Adipocyte (in vitro differentiated cells): Measurements from ENCODE around the gene KANK2.
A peak's percentile ranks its signal among the peaks of the same experiment; 100 is the strongest.
"Not testable (repeated sequence)": the region's sequence is repeated elsewhere in the genome, so short reads cannot be mapped to it uniquely, and the experiment has no call there.

Experiments used
- DNase-seq: peaks from one replicate; pipeline ENCODE4 v3.0.0-alpha.2; 2015; ENCODE audit warnings: low read depth
- H3K27me3 ChIP-seq: replicated peaks from 2 replicates; pipeline ENCODE4 v1.7.0; 2013; ENCODE audit warnings: mild to moderate bottlenecking, low read length, moderate library complexity; ENCODE audit not compliant: control insufficient read depth, insufficient read depth
- H3K36me3 ChIP-seq: 2 replicates; pipeline ENCODE4 v1.7.0; 2013; ENCODE audit warnings: low read length, mild to moderate bottlenecking, moderate library complexity; ENCODE audit not compliant: control insufficient read depth, insufficient read depth, severe bottlenecking
- H3K4me1 ChIP-seq: 2 replicates; pipeline ENCODE4 v1.7.0; 2013; ENCODE audit warnings: mild to moderate bottlenecking, low read length, moderate library complexity; ENCODE audit not compliant: control insufficient read depth, insufficient read depth
- H3K4me3 ChIP-seq: 2 replicates; pipeline ENCODE4 v1.7.0; 2013; ENCODE audit warnings: mild to moderate bottlenecking, low read length, moderate library complexity
- H3K9ac ChIP-seq: 2 replicates; pipeline ENCODE4 v1.7.0; 2013; ENCODE audit warnings: mild to moderate bottlenecking, low read length, moderate library complexity
- H3K9me3 ChIP-seq: 2 replicates; pipeline ENCODE4 v1.7.0; 2013; ENCODE audit warnings: mild to moderate bottlenecking, low read length, moderate library complexity; ENCODE audit not compliant: control insufficient read depth

Gene KANK2

DNA sequence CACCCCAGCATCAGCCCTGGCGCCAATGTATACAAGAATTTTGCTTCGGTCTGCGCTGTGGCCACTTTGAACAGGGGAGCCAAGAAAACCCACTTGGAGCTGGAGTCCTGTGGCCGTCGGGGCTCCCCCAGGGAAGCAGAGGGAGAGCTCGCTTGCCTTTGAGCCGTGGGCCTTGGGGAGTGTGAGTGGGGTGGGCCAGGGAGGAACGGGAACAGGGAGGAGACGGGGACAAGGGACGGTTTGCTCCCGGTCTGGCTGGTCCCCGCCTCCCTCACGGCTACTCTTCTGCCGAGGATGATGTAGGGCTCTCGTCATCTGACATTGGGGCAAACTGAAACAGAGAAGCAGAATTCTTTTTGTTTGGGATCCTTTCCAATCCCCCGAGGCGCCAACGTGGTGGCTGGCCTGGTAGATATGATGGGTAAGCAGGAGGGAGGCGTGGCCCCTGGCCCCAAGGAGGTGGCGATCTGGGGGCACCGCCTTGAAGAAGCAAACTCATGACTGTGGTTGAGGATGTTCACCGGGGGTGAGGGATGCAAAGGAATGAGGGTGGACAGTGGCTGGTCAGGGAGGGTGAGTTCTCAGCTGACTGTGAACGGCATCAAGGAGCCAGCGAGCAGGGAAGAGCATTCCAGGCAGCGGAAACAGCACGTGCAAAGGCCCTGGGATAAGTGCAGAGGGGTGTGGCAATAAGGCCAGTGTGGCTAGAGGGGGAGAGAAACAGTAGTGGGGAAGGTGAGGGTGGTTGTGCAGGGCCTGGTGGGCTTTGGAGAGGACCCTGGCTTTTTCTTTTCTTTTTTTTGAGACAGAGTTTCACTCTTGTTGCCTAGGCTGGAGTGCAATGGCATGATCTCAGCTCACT is 30.8 kb downstream of the KANK2 start:
- H3K9ac ChIP-seq: peak overlapping the region; percentile 95
- H3K36me3 ChIP-seq: peaks cover 57% of the 10 kb centered on the region
- peak; percentile 70 for DNase-seq
- peaks cover 62% of the 10 kb centered on the region for H3K4me1 ChIP-seq
- H3K9me3 ChIP-seq: no peaks in the 10 kb centered on the region
- H3K27me3 ChIP-seq: no peaks in the 10 kb centered on the region
- peak overlapping the region; percentile 75 for H3K4me3 ChIP-seq

DNA sequence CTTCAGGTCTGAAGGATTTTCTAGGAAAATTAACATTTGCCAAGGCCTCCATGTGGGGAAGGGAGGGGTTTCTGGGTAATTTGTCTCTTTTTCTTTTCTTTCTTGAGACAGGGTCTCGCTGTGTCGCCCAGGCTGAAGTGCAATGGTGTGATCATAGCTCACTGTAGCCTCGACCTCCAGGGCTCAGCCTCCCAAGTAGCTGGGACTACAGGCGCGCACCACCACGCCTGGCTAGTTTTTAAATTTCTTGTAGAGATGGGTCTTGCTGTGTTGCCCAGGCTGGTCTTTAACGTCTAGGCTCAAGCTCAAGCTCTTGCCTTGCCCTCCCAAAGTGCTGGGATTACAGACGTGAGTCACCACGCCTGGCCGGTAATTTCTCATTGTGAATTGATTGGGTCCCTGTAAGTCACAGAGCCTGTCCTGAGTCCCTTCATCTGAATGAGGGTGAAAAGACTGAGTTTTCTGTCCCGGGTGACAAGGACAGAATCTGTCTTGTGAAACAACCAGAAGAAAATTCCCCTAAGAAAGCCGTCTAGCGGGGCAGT is 31.8 kb downstream of the KANK2 start:
- Histone ChIP-seq H3K36me3 (peaks cover 47% of the 10 kb centered on the region), H3K4me3 (peak overlapping the region; percentile 75), H3K9me3 (no peaks in the 10 kb centered on the region), H3K9ac (peak overlapping the region; percentile 95), H3K27me3 (no peaks in the 10 kb centered on the region), H3K4me1 (peaks cover 58% of the 10 kb centered on the region)
- peak; percentile 33 for DNase-seq

DNA sequence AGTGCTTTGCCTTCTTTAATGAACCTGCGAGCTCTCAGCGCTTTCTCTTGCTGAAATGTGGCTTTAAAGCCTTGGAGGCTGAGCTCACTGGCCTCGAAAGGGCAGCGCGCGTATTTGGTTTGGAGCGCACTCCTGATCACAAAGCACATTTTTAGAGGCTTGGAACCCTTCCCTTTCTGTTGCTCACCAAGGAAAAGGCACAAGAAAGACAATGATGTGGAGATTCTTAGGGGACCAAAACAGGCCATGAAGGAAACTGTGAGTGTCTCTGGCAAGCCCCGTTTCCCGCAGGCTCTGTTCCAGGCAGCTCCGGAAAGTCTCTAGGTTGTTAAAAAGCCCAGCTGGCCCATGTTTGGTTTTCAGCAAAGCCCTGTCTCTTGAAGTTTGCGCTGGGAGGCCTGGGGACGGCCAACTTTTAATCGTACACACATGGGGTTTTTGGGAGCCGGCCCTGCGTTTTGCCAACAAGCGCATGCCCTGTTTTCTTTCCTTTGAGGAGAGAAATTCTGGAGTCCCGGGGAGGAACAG is 32.4 kb downstream of the KANK2 start:
- Histone ChIP-seq H3K4me3 (peak overlapping the region; percentile 75), H3K9me3 (no peaks in the 10 kb centered on the region), H3K27me3 (no peaks in the 10 kb centered on the region), H3K36me3 (peaks cover 41% of the 10 kb centered on the region), H3K9ac (peak overlapping the region; percentile 95), H3K4me1 (peaks cover 57% of the 10 kb centered on the region)
- peak; percentile 71 for DNase-seq

DNA sequence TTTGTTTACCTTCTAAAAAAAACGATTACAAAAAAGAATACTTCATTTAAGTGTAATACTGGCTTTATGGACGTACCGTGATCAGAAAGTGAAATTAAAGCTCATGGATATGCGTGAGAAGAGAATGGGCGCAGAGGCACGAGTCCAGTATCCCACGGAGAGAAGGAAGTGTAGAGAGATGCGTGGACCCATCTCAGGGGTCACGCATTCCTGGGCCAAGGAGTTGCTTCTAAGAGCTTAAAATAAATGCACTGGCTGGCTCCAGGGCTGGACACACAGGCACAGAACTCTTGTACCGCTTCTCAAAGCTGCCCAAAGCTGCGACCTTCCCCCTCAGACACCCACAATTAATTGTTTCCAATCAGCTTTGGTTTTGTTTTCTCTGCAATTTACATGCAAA is 33.0 kb downstream of the KANK2 start:
- H3K27me3 ChIP-seq: no peaks in the 10 kb centered on the region
- H3K9me3 ChIP-seq: no peaks in the 10 kb centered on the region
- H3K4me1 ChIP-seq: peaks cover 59% of the 10 kb centered on the region
- H3K9ac ChIP-seq: peak overlapping the region; percentile 95
- H3K4me3 ChIP-seq: peak overlapping the region; percentile 67
- H3K36me3 ChIP-seq: peaks cover 34% of the 10 kb centered on the region
- DNase-seq: no peak

DNA sequence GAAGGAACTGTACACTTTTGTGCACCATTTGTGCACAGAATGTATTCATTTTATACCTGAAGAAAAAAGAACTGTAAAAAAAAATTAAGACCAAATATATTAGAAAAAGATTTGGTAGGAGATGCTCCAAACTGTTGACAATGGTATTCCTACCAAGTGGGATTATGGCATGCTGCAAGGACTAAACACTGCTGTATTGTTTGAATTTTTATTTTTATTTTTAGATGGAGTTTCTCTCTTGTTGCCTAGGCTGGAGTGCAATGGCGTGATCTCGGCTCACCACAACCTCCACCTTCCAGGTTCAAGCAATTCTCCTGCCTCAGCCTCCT is 36.9 kb downstream of the KANK2 start:
- not testable (repeated sequence) for DNase-seq

DNA sequence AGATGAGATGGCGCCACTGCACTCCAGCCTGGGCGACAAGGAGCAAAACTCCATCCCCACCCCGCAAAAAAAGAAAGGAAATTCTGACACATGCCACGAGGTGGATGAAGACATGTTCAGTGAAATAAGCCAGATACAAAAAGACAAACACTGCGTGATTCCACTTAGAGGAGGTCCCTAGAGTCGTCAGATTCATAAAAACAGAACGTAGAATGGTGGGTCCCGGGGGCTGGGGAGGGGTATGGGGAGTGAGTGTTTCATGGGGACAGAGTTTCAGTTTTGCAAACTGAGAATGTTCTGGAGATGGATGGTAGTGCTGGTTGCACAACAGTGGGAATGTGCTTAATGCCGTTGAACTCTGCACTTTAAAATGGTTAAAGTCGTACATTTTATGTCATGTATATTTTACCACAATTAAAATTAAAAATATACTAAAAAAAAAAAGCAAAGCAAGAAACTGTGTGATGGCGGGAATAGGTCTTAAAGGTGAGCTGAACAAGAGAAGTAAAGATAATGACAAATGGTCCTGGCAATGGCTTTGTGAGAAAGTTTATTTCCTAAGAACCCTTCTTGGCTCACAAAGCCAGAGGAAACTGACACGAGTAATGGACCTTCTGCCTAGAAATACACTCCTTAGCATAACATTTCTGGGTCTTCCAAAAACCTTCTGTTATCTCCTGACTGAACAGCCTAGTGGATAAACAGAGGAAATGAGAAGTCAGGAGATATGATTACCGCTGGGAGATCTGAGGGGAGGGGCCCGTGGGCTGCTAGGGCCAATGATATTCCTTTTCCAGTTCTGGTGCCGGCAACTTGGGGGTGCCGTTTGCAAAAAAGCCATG is 37.5 kb downstream of the KANK2 start:
- Histone ChIP-seq H3K9me3 (no peaks in the 10 kb centered on the region), H3K36me3 (peaks cover 7% of the 10 kb centered on the region), H3K4me3 (peak overlapping the region; percentile 34), H3K27me3 (no peaks in the 10 kb centered on the region), H3K4me1 (peaks cover 39% of the 10 kb centered on the region), H3K9ac (peak overlapping the region; percentile 76)
- peak; percentile 32 for DNase-seq

More for the DNA sequence above, 36.9 kb downstream of the KANK2 start:
- H3K27me3 ChIP-seq, H3K9me3 ChIP-seq, H3K36me3 ChIP-seq, H3K4me3 ChIP-seq: not testable (repeated sequence)
- Histone ChIP-seq H3K9ac (peak overlapping the region; percentile 76), H3K4me1 (peaks cover 43% of the 10 kb centered on the region)

DNA sequence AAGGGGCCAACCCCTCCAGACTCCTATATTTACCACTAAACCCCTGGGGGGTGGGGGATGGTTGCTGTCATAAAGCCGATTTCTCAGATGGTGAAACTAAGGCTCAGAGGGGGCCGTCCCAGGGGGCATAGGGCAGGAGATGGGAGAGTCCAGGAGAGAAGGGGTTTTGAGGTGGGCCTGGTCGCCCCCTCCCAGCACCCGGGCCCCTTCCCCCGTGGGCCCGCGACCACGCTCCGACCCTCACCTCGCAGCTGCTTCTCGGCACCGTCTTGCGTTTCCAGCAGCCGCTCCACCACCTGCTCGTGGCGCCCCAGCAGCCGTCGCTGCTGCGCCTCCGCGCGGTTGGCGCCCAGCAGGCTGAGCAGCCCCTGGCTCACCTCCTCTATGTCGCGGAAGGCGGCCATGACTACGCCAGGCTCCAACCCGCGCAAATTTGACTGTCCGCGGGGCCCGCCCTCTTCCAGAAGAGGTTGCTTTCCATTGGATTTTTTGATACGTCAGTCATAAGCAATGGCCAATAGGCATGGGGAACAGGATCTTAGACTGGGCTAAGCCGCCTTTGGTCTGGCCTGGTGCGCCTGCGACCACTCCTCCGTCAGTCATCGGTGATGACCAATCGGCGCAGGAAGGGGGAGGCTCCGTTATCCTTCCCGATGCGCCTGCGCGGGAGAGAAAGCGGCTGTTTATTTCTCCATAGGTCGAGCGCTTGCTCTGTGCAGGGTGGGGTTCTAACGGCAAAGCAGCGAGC is 41.8 kb downstream of the KANK2 start, which contains the start of gene SPC24:
Gene SPC24, minus strand, starts transcription at position 410 of the 748 bp plus-strand sequence. Its CDS starts 6 bp downstream, at position 404.
- peak within 1 kb of the TSS; percentile 89 for H3K4me3 ChIP-seq
- H3K36me3 ChIP-seq: no peaks in the 10 kb centered on the region
- peaks cover 41% of the 10 kb centered on the region for H3K4me1 ChIP-seq
- peak; percentile 99 for DNase-seq
- H3K9me3 ChIP-seq: no peaks in the 10 kb centered on the region
- no peaks in the 10 kb centered on the region for H3K27me3 ChIP-seq
- H3K9ac ChIP-seq: peak within 1 kb of the TSS; percentile 88

DNA sequence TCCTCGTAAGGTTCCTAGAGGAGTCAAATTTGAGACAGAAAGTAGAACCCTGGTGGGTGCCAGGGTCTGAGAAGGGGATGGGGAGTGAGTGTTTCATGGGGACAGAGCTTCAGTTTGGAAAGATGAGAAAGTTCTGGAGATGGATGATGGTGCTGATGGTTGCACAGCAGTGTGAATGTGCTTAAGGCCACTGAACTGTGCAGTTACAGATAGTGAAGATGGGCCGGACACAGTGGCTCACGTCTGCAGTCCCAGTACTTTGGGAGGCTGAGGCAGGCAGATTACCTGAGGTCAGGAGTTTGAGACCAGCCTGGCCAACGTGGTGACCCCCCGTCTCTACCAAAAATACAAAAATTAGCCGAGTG is 42.7 kb downstream of the KANK2 start:
- no peak overlapping the region for H3K4me3 ChIP-seq
- no peak for DNase-seq

DNA sequence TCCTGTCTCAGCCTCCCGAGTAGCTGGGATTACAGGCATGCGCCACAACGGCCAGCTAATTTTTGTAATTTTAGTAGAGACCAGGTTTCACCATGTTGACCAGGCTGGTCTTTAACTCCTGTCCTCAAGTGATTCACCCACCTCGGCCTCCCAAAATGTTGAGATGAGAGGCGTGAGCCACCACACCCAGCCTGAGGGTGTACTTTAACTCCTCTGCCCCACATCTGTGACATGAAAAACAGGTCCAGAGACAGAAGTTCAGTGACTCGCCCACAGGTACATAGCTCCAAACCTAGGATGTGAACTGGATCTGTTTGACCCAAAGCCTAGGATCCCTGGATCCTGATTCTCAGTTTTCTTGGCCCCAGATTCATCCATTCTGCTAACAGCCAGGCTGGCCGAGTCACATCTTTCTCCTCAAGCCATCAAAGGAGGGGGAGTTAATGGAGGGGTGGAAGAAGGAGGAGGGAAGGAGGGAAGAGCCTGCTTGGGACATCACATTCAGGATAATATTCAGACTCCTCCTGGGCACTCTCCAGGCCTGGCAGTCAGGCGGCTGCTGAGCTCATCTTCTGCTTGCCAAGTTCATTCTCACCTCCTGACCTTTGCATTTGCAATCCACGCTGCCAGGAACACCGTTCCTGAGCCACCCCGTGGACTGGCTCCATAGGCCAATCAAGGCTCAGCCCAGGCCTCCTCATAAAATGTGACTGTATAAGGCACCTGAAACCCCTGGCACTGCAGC is 44.9 kb downstream of the KANK2 start:
- DNase-seq: peak; percentile 59
- H3K4me3 ChIP-seq: no peak overlapping the region
- H3K9ac ChIP-seq: peak overlapping the region; percentile 83
- H3K9me3 ChIP-seq: no peaks in the 10 kb centered on the region
- no peaks in the 10 kb centered on the region for H3K36me3 ChIP-seq
- H3K4me1 ChIP-seq: peaks cover 25% of the 10 kb centered on the region
- no peaks in the 10 kb centered on the region for H3K27me3 ChIP-seq

More for the DNA sequence above, 42.7 kb downstream of the KANK2 start:
- Histone ChIP-seq H3K9me3 (no peaks in the 10 kb centered on the region), H3K27me3 (no peaks in the 10 kb centered on the region), H3K4me1 (peaks cover 33% of the 10 kb centered on the region), H3K9ac (no peak overlapping the region), H3K36me3 (no peaks in the 10 kb centered on the region)

DNA sequence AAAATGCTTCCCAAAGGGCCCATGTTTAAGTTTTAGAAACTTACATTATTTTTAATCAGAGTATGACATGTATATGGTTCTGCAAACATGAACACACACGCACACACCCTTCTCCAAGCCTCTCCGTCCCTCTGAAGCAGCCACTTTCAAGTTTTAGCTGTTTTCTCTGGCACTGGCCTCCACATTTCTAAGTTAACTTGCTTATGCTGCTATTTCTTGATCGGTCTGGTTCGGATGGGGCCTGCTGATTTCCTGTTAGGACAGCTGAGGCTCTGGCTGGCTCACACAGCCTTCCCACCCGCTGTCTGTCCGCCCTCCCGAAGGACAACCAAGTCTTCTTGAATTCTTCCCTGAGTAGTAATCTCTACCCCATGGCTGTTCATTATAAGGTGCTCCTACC is 46.2 kb downstream of the KANK2 start:
- Histone ChIP-seq H3K4me3 (no peak overlapping the region), H3K9me3 (no peaks in the 10 kb centered on the region), H3K27me3 (no peaks in the 10 kb centered on the region), H3K4me1 (peaks cover 22% of the 10 kb centered on the region), H3K36me3 (no peaks in the 10 kb centered on the region), H3K9ac (peak overlapping the region; percentile 83)
- DNase-seq: no peak
